Activated CD8-positive, alpha-beta T cell treated with anti-CD3 and anti-CD28 coated beads, Interleukin-2, amount 10 ng/mL, durations not matched to agents 7 days and 5 days (primary cell): ENCODE data around the gene ZNF513. TPM values are rescaled to one million over a fixed set of nuclear protein-coding genes. Genes with fewer than 3 reads are reported as not detected.
A peak's percentile ranks its signal among the peaks of the same experiment; 100 is the strongest.

ENCODE experiments used
- ATAC-seq: fragments of 150-1000 bp; cut with Tn5 transposase; one replicate; pipeline ENCODE4 v1.10.0; 2021; ENCODE audit warnings: moderate library complexity
- CTCF ChIA-PET: fragments of 350-600 bp; sonication (Branson Sonifier 250); formaldehyde crosslinking; loops from one replicate; lab custom pipeline; 2021; ENCODE audit warnings: antibody characterized with exemption; lab: Charles Lee
- POLR2A ChIA-PET: fragments of 350-600 bp; sonication (Branson Sonifier 250); formaldehyde crosslinking; loops from one replicate; lab custom pipeline; 2021; ENCODE audit warnings: antibody characterized with exemption; lab: Charles Lee
- DNase-seq: peaks from one replicate; pipeline ENCODE4 v3.0.0-alpha.2; 2020
- H3K27ac Mint-ChIP-seq: one replicate; pipeline ENCODE4 v1.8.0; 2021; ENCODE audit warnings: mild to moderate bottlenecking, mixed read lengths
- H3K27me3 Mint-ChIP-seq: one replicate; pipeline ENCODE4 v1.8.0; 2021; ENCODE audit warnings: low read depth, mixed read lengths
- H3K36me3 Mint-ChIP-seq: one replicate; pipeline ENCODE4 v1.8.0; 2021; ENCODE audit warnings: low read depth, mixed read lengths
- H3K4me1 Mint-ChIP-seq: one replicate; pipeline ENCODE4 v1.8.0; 2021; ENCODE audit warnings: low read depth, mixed read lengths
- H3K4me3 Mint-ChIP-seq: one replicate; pipeline ENCODE4 v1.8.0; 2021; ENCODE audit warnings: mild to moderate bottlenecking, mixed read lengths
- H3K9me3 Mint-ChIP-seq: one replicate; pipeline ENCODE4 v1.8.0; 2022; ENCODE audit warnings: mixed read lengths; ENCODE audit not compliant: insufficient read depth
- total RNA-seq, 2 experiments: library from RNA; stranded (reverse); gene quantifications; one replicate each; pipeline ENCODE4 v1.2.3, GENCODE V29; 2021

ZNF513 gene
- total RNA-seq, 2 experiments from 2014 or later: 11.8 to 13.3 TPM

- Mint-ChIP-seq H3K27me3 (peaks cover 8% of the 10 kb centered on the region), H3K9me3 (no peaks in the 10 kb centered on the region), H3K27ac (peak within 1 kb of the TSS; percentile 89), H3K36me3 (peaks cover 26% of the 10 kb centered on the region), H3K4me3 (peak within 1 kb of the TSS; percentile 83), H3K4me1 (peaks cover 34% of the 10 kb centered on the region)
- CTCF ChIA-PET: interaction anchor here (1.0 to 3.4 kb wide), 5 partner anchors 20 to 273 kb away, joined by 3 to 38 read pairs (median 4); partner anchors contain the start of gene NRBP1
- peak; percentile 96 for ATAC-seq
- POLR2A ChIA-PET: interaction anchor here (0.6 to 3.0 kb wide), 20 partner anchors 9 to 275 kb away, joined by 3 to 41 read pairs (median 4); partner anchors contain the start of genes CCDC121, GPN1, NRBP1 and SNX17
- DNase-seq: peak; percentile 97
Observed at GRCh38 chr2:27409321-27410073, 29.0 kb upstream of the ZNF513 start, which contains the start of gene PPM1G. TSS of gene PPM1G (minus strand) at chr2:27409591. CDS start at chr2:27409422, 169 bp downstream.

GRCh38 chr2:27408601-27409320 is 28.2 kb upstream of the ZNF513 start:
- H3K27ac Mint-ChIP-seq: peak overlapping the region; percentile 88
- H3K4me3 Mint-ChIP-seq: peak overlapping the region; percentile 83
- H3K4me1 Mint-ChIP-seq: peaks cover 34% of the 10 kb centered on the region
- H3K9me3 Mint-ChIP-seq: no peaks in the 10 kb centered on the region
- ATAC-seq (peak; percentile 35), DNase-seq (peak; percentile 45)
- peaks cover 8% of the 10 kb centered on the region for H3K27me3 Mint-ChIP-seq
- CTCF ChIA-PET: interaction anchor here (1.0 to 3.4 kb wide), 4 partner anchors 20 to 274 kb away, joined by 3 to 38 read pairs (median 10); partner anchors contain the start of gene NRBP1
- H3K36me3 Mint-ChIP-seq: peaks cover 30% of the 10 kb centered on the region
- POLR2A ChIA-PET: interaction anchor here (0.7 to 3.0 kb wide), 14 partner anchors 8 to 275 kb away, joined by 3 to 41 read pairs (median 6); partner anchors contain the start of genes CCDC121, GPN1, NRBP1 and SNX17

- Mint-ChIP-seq H3K27me3 (peaks cover 8% of the 10 kb centered on the region), H3K4me3 (peak overlapping the region; percentile 83), H3K27ac (peak overlapping the region; percentile 88), H3K36me3 (peaks cover 35% of the 10 kb centered on the region), H3K4me1 (peaks cover 39% of the 10 kb centered on the region), H3K9me3 (no peaks in the 10 kb centered on the region)
- DNase-seq: no peak
- POLR2A ChIA-PET: interaction anchor here (0.8 kb wide), 1 partner anchor 28 kb away, joined by 3 read pairs; no protein-coding TSS in a partner anchor
- ATAC-seq: no peak
- CTCF ChIA-PET: interaction anchor here (1.0 to 3.4 kb wide), 2 partner anchors 21 to 105 kb away, joined by 3 to 38 read pairs; partner anchors contain the start of gene NRBP1
Observed at GRCh38 chr2:27407798-27408491, 27.4 kb upstream of the ZNF513 start.

- Mint-ChIP-seq H3K4me3 (no peak overlapping the region), H3K27me3 (no peaks in the 10 kb centered on the region), H3K9me3 (no peaks in the 10 kb centered on the region), H3K36me3 (peaks cover 38% of the 10 kb centered on the region), H3K4me1 (peaks cover 40% of the 10 kb centered on the region), H3K27ac (peak overlapping the region; percentile 25)
- ChIA-PET CTCF (interaction anchor here (1.8 kb wide), 1 partner anchor 283 kb away, joined by 6 read pairs; no protein-coding TSS in a partner anchor), POLR2A (interaction anchor here (1.0 to 1.7 kb wide), 2 partner anchors 9 to 28 kb away, joined by 4 to 7 read pairs; partner anchors contain the start of genes NRBP1 and PPM1G)
- no peak for DNase-seq
- ATAC-seq: no peak
Observed at GRCh38 chr2:27400348-27401135, 20.0 kb upstream of the ZNF513 start.

- H3K27ac Mint-ChIP-seq: no peak overlapping the region
- H3K9me3 Mint-ChIP-seq: no peaks in the 10 kb centered on the region
- ChIA-PET POLR2A (interaction anchor here (1.5 kb wide), 1 partner anchor 10 kb away, joined by 3 read pairs; the partner anchor contains the start of gene PPM1G), CTCF (no interaction called here)
- DNase-seq (no peak), ATAC-seq (no peak)
- H3K27me3 Mint-ChIP-seq: no peaks in the 10 kb centered on the region
- peaks cover 38% of the 10 kb centered on the region for H3K4me1 Mint-ChIP-seq
- H3K4me3 Mint-ChIP-seq: no peak overlapping the region
- H3K36me3 Mint-ChIP-seq: peaks cover 32% of the 10 kb centered on the region
Observed at GRCh38 chr2:27398962-27399361, 18.4 kb upstream of the ZNF513 start.

GRCh38 chr2:27393225-27393624 is 12.7 kb upstream of the ZNF513 start:
- POLR2A ChIA-PET: no interaction called here
- Mint-ChIP-seq H3K36me3 (peaks cover 29% of the 10 kb centered on the region), H3K4me3 (no peak overlapping the region), H3K27ac (no peak overlapping the region), H3K27me3 (no peaks in the 10 kb centered on the region), H3K9me3 (no peaks in the 10 kb centered on the region), H3K4me1 (peaks cover 28% of the 10 kb centered on the region)
- CTCF ChIA-PET: no interaction called here
- DNase-seq: no peak
- no peak for ATAC-seq

- Mint-ChIP-seq H3K4me3 (no peak overlapping the region), H3K27ac (peak overlapping the region; percentile 68), H3K4me1 (peaks cover 18% of the 10 kb centered on the region), H3K9me3 (no peaks in the 10 kb centered on the region), H3K36me3 (peaks cover 26% of the 10 kb centered on the region), H3K27me3 (no peaks in the 10 kb centered on the region)
- ATAC-seq (no peak), DNase-seq (no peak)
- CTCF ChIA-PET: no interaction called here
- POLR2A ChIA-PET: interaction anchor here (1.1 kb wide), 1 partner anchor 11 kb away, joined by 4 read pairs; the partner anchor contains the start of gene ZNF513
Observed at GRCh38 chr2:27390822-27391679, 10.5 kb upstream of the ZNF513 start.

GRCh38 chr2:27381577-27382181 is 1.1 kb upstream of the ZNF513 start:
- Mint-ChIP-seq H3K9me3 (no peaks in the 10 kb centered on the region), H3K4me3 (peak overlapping the region; percentile 90), H3K27me3 (no peaks in the 10 kb centered on the region), H3K4me1 (peaks cover 33% of the 10 kb centered on the region), H3K27ac (peak overlapping the region; percentile 97), H3K36me3 (peaks cover 74% of the 10 kb centered on the region)
- DNase-seq (no peak), ATAC-seq (no peak)
- ChIA-PET CTCF (interaction anchor here (1.6 kb wide), 1 partner anchor 303 kb away, joined by 4 read pairs; no protein-coding TSS in a partner anchor), POLR2A (interaction anchor here (1.7 to 3.6 kb wide), 3 partner anchors 11 to 47 kb away, joined by 3 to 57 read pairs (median 22); partner anchors contain the start of genes EIF2B4, NRBP1 and SNX17)

GRCh38 chr2:27379836-27380625 is 503 bp downstream of the ZNF513 start:
- DNase-seq (peak; percentile 72), ATAC-seq (peak; percentile 10)

More at GRCh38 chr2:27379836-27380625, 503 bp downstream of the ZNF513 start:
- Mint-ChIP-seq H3K4me3 (peak overlapping the region; percentile 90), H3K27me3 (no peaks in the 10 kb centered on the region), H3K9me3 (no peaks in the 10 kb centered on the region), H3K27ac (peak overlapping the region; percentile 97), H3K4me1 (peaks cover 33% of the 10 kb centered on the region), H3K36me3 (peaks cover 81% of the 10 kb centered on the region)
- POLR2A ChIA-PET: interaction anchor here (0.9 to 3.6 kb wide), 11 partner anchors 10 to 231 kb away, joined by 3 to 57 read pairs (median 5); partner anchors contain the start of genes EIF2B4, MPV17, NRBP1 and PPM1G
- CTCF ChIA-PET: interaction anchor here (0.5 to 2.1 kb wide), 9 partner anchors 9 to 303 kb away, joined by 3 to 15 read pairs (median 7); partner anchors contain the start of genes EIF2B4, NRBP1 and SNX17
